K562 (cell line): Measurements from ENCODE around the gene TRAPPC4. TPM values are rescaled to one million over a fixed set of nuclear protein-coding genes. Genes with fewer than 3 reads are reported as not detected.

Experiments
- ATAC-seq: fragments of 200-7000 bp; cut with Tn5 transposase; 3 replicates; pipeline ENCODE4 v1.9.1; 2020; ENCODE audit warnings: moderate library complexity
- BruUV-seq: library from RNA; stranded (reverse); fragments of 400-500 nt; replicated peaks from 2 replicates; lab custom pipeline; 2021; lab: Mats Ljungman, UMichigan
- CTCF ChIA-PET: fragments of 300-600 bp; formaldehyde crosslinking; extraction: SDS; loops from one replicate; lab custom pipeline; 2021; ENCODE audit warnings: low intra/inter-chr PET ratio; lab: Yijun Ruan, JAX
- POLR2A ChIA-PET: fragments of 300-600, 350-650 bp; sonication (Branson Sonifier 250); formaldehyde crosslinking; extraction: SDS; loops from one replicate; lab custom pipeline; 2021; ENCODE audit warnings: antibody characterized with exemption, inconsistent platforms; lab: Yijun Ruan, JAX
- DNase-seq, 4 experiments: peaks; one replicate each; pipeline versions ENCODE4 v3.0.0 to v3.0.0-alpha.2; 2011 to 2018; ENCODE audit warnings: low spot score in 3 of 4, mixed read lengths in 3 of 4; ENCODE audit errors: extremely low read depth in 1 of 4
- FAIRE-seq: peaks from 2 replicates; lab custom pipeline; 2011; peaks lifted over from hg19 to GRCh38; lab: Jason Lieb, UNC
- H2AFZ ChIP-seq: 2 replicates; pipeline ENCODE4 v1.6.0; 2011; ENCODE audit warnings: low read depth, low read length, control low read depth, inconsistent platforms
- H3K27ac ChIP-seq: fragments of 200-600 bp; 3 replicates; pipeline ENCODE4 v1.8.0; 2011; ENCODE audit warnings: low read depth, mild to moderate bottlenecking, control low read depth, inconsistent platforms, low read length, moderate library complexity, mixed read lengths; ENCODE audit errors: extremely low read depth
- H3K27me3 ChIP-seq, 2 experiments: fragments of 300-600 bp in 1 of 2; 2 replicates in 1 of 2; 3 replicates in 1 of 2; pipeline versions ENCODE4 v1.6.0 to v1.8.0; 2011; ENCODE audit warnings: inconsistent platforms in 2 of 2, low read length in 2 of 2, mild to moderate bottlenecking in 1 of 2, mixed read lengths in 1 of 2, moderate library complexity in 1 of 2; ENCODE audit not compliant: control insufficient read depth in 2 of 2, insufficient read depth in 2 of 2
- H3K36me3 ChIP-seq: fragments of 300-600 bp; 3 replicates; pipeline ENCODE4 v1.8.0; 2011; ENCODE audit warnings: mild to moderate bottlenecking, low read length, inconsistent platforms; ENCODE audit not compliant: control insufficient read depth, insufficient read depth
- H3K4me1 ChIP-seq, 2 experiments: fragments of 200-600 bp in 1 of 2; replicated peaks in 1 of 2; 2 replicates in 1 of 2; 3 replicates in 1 of 2; pipeline versions ENCODE4 v1.5.1 to v1.8.0; 2011; ENCODE audit warnings: inconsistent platforms in 2 of 2, low read length in 2 of 2, mild to moderate bottlenecking in 1 of 2, mixed read lengths in 1 of 2, moderate library complexity in 1 of 2; ENCODE audit not compliant: control insufficient read depth in 2 of 2, insufficient read depth in 2 of 2
- H3K4me2 ChIP-seq: 2 replicates; pipeline ENCODE4 v1.6.1; 2011; ENCODE audit warnings: low read length, control low read depth, inconsistent platforms, mixed read lengths; ENCODE audit not compliant: insufficient read depth
- H3K4me3 ChIP-seq: fragments of 200-600 bp; sonication (generic), shearing (Covaris generic); 2 replicates; pipeline ENCODE4 v1.5.1; 2016; ENCODE audit warnings: control low read depth, inconsistent platforms
- H3K79me2 ChIP-seq: fragments of 200-600 bp; 3 replicates; pipeline ENCODE4 v1.8.0; 2011; ENCODE audit warnings: low read length, inconsistent platforms; ENCODE audit not compliant: control insufficient read depth, insufficient read depth
- H3K9ac ChIP-seq, 2 experiments: 2 replicates each; pipeline versions ENCODE4 v1.6.0 to v1.6.1; 2011; ENCODE audit warnings: low read depth in 2 of 2, low read length in 2 of 2, control low read depth in 1 of 2, inconsistent platforms in 1 of 2, mild to moderate bottlenecking in 1 of 2, mixed read lengths in 1 of 2; ENCODE audit not compliant: insufficient read depth in 1 of 2
- H3K9me1 ChIP-seq: one replicate; pipeline ENCODE4 v1.6.0; 2011; ENCODE audit warnings: inconsistent platforms, mild to moderate bottlenecking, low read length, moderate library complexity; ENCODE audit not compliant: control insufficient read depth, insufficient read depth
- H3K9me3 ChIP-seq: replicated peaks from 2 replicates; pipeline ENCODE4 v1.5.1; 2011; ENCODE audit warnings: low read depth, low read length, inconsistent platforms; ENCODE audit not compliant: control insufficient read depth, insufficient read depth
- H4K20me1 ChIP-seq: replicated peaks from 2 replicates; pipeline ENCODE4 v1.6.1; 2011; ENCODE audit warnings: low read length, inconsistent platforms, mixed read lengths; ENCODE audit not compliant: control insufficient read depth, insufficient read depth
- BRCA1 ChIP-seq, 2 experiments: fragments of 450-650 bp in 1 of 2; sonication (generic) in 1 of 2; formaldehyde crosslinking in 1 of 2; IDR thresholded peaks; 2 replicates each; pipeline versions ENCODE4 v1.5.0 to v1.6.1; 2017 to 2020; ENCODE audit warnings: mild to moderate bottlenecking in 1 of 2, missing genetic modification reagents in 1 of 2
- C11orf30 ChIP-seq: fragments of 450-650 bp; IDR thresholded peaks from 2 replicates; pipeline ENCODE4 v1.6.1; 2016; ENCODE audit warnings: low read depth, mild to moderate bottlenecking
- CREM ChIP-seq: IDR thresholded peaks from 2 replicates; pipeline ENCODE4 v1.6.1; 2014; ENCODE audit warnings: antibody characterized with exemption, low read depth
- MAFF ChIP-seq: IDR thresholded peaks from 2 replicates; pipeline ENCODE4 v1.6.1; 2012; ENCODE audit warnings: low read length, improper control_type of control experiment
- NR1H2 ChIP-seq: sonication (generic); formaldehyde crosslinking; IDR thresholded peaks from 2 replicates; pipeline ENCODE4 v1.4.0; 2020; ENCODE audit warnings: mild to moderate bottlenecking, missing genetic modification reagents
- PPARD ChIP-seq: fragments of 250-450 bp; sonication (Bioruptor Pico); IDR thresholded peaks from 2 replicates; pipeline ENCODE4 v1.8.0; 2022; ENCODE audit warnings: inconsistent platforms, mild to moderate bottlenecking, moderate library complexity
- PREB ChIP-seq: sonication (generic); formaldehyde crosslinking; IDR thresholded peaks from 2 replicates; pipeline ENCODE4 v1.8.1; 2023; ENCODE audit warnings: mild to moderate bottlenecking, missing genetic modification reagents
- SIX5 ChIP-seq, 2 experiments: IDR thresholded peaks; 2 replicates each; pipeline ENCODE4 v1.6.1; 2011; ENCODE audit warnings: low read length in 2 of 2, borderline replicate concordance in 1 of 2, low read depth in 1 of 2, mild to moderate bottlenecking in 1 of 2, moderate library complexity in 1 of 2; ENCODE audit not compliant: insufficient read depth in 1 of 2
- SMAD2 ChIP-seq: fragments of 150-350 bp; IDR thresholded peaks from 2 replicates; pipeline ENCODE4 v1.6.1; 2014; ENCODE audit warnings: low read depth, mild to moderate bottlenecking, low read length
- SNRNP70 ChIP-seq: fragments of 200-400 bp; formaldehyde crosslinking; optimal IDR thresholded peaks from 2 replicates; pipeline ENCODE3; 2017; ENCODE audit warnings: low read depth, low read length
- THRA ChIP-seq: fragments of 450-650 bp; IDR thresholded peaks from 2 replicates; pipeline ENCODE4 v1.6.1; 2017; ENCODE audit warnings: mild to moderate bottlenecking, moderate library complexity
- ZBTB1 ChIP-seq: sonication (generic); formaldehyde crosslinking; IDR thresholded peaks from 2 replicates; pipeline ENCODE4 v1.8.1; 2023; ENCODE audit warnings: missing genetic modification reagents, low read depth, mild to moderate bottlenecking, borderline replicate concordance
- ZNF12 ChIP-seq: sonication (generic); formaldehyde crosslinking; IDR thresholded peaks from 2 replicates; pipeline ENCODE4 v1.4.0; 2020; ENCODE audit warnings: mild to moderate bottlenecking, missing genetic modification reagents
- ZNF263 ChIP-seq: sonication (generic); formaldehyde crosslinking; IDR thresholded peaks from 2 replicates; pipeline ENCODE4 v1.8.0; 2022; ENCODE audit warnings: mild to moderate bottlenecking, missing genetic modification reagents, borderline replicate concordance
- WGBS: fragments of 100-300 bp; shearing (Covaris generic); methylation state at CpG from one replicate; pipeline ENCODE4 v1.1.6; 2016; ENCODE audit warnings: low coverage, mixed read lengths; ENCODE audit not compliant: insufficient coverage; ENCODE audit errors: missing lambda C conversion rate; 5-methylcytosine and 5-hydroxymethylcytosine counted together
- in situ Hi-C: fragments of 300-500 bp; cut with MboI; formaldehyde crosslinking; loops from 4 replicates; pipeline ENCODE4 v1.15.0; 2018; ENCODE audit warnings: inconsistent platforms, mixed read lengths
- intact Hi-C: fragments of 100-400 bp; cut with micrococcal nuclease; formaldehyde crosslinking; loops from 2 replicates; pipeline ENCODE4 v1.14.2; 2022
- polyA plus RNA-seq, 8 experiments: library from polyadenylated mRNA; depleted of rRNA in 4 of 8; stranded (reverse) in 5 of 8; unstranded in 3 of 8; fragments of >200 nt; fragmentation: Nextera tagmentation in 2 of 8; fragmentation: Illumina TruSeq in 1 of 8; extraction: Ambion mirVana in 2 of 8; extraction: Trizol in 1 of 8; gene quantifications; 2 replicates each; pipeline versions ENCODE4 v1.2.1 to v1.2.3, GENCODE V29; 2011 to 2014; ENCODE audit warnings: inconsistent platforms in 1 of 8, missing spikeins in 1 of 8
- total RNA-seq, 7 experiments: library from RNA; depleted of rRNA in 6 of 7; stranded (reverse); fragments of >200 nt in 6 of 7; fragmentation: Illumina TruSeq in 2 of 7; extraction: Trizol in 2 of 7; gene quantifications; 2 replicates each; pipeline versions ENCODE4 v1.2.1 to v1.2.3, GENCODE V29; 2011 to 2021; ENCODE audit warnings: low replicate concordance in 1 of 7
- TF ChIP-seq, protein P1 (sequence below): sonication (generic); formaldehyde crosslinking; IDR thresholded peaks from 2 replicates; pipeline ENCODE4 v1.8.1; 2023; ENCODE audit warnings: mild to moderate bottlenecking, missing genetic modification reagents, moderate library complexity

Gene TRAPPC4
- total and polyA plus RNA-seq, 9 of the 15 experiments (the other 6 are each of a cell fraction or from before 2014, with no cell fraction given): 121 to 524 (median 142) TPM

DNA sequence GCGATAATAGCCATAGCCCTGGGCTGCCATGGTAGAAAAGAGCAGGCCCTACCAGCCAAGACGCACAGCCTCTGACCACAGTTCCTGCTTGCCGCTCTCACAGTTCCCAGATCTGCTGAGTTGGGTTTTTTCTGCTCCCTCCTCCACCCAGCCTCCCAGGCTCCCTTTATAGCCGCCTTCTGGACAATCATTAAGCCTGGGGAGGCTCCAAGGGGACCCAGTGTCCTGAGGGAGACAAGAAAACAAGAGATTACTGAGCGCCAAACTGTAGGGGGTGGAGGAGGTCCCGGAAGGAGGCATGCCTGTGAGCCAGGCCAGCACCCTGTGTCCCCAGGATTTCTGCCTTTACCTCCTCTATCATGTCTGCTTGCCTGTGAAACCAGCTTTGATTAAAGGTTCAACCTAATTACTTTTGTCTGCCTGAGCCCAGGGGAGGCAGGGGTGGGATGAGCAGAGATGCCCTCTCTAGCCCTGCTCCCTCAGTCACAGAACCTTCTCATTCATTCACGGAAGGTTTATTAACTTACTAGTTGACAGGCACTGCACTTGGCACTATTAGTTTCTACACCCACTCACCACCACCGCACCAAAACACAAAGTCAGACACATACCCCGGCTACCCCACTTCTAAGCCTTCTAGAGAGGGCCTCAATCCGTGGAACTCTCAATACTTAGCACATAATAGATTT lies 10.9 kb downstream of the TRAPPC4 start (continued):
- TF ChIP-seq THRA: no peak
- no peak for TF ChIP-seq SMAD2
- TF ChIP-seq SNRNP70: no peak
- peak; percentile 68; the same call in 1 of the 2 replicates for TF ChIP-seq ZNF263
- peak; percentile 92 for TF ChIP-seq MAFF
- peak; percentile 98 for TF ChIP-seq C11orf30

DNA sequence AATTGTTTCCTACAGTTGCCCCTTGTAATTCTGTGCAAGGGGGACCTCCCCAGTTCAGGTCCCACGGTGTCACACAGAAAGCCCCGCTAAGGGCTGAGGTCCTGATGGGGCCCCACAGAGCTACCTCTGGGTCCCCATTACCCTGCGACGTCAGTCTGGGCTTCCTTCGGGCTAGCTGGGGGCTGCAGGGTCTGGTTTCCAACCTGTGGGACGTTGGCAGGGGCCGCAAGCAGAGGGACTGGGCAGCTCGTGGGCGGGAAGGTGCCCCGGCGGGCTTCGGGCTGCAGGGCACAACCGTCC lies 11.4 kb downstream of the TRAPPC4 start:
- no peaks in the 10 kb centered on the region for H3K9me3 ChIP-seq
- peak; percentile 17 for ATAC-seq
- peak overlapping the region; percentile 98 for H3K4me2 ChIP-seq
- peaks cover 35 to 45% of the 10 kb centered on the region in 2 experiments for H3K4me1 ChIP-seq
- H3K79me2 ChIP-seq: peaks cover 39% of the 10 kb centered on the region
- no peak for DNase-seq
- no peaks in the 10 kb centered on the region for H3K27me3 ChIP-seq
- H3K36me3 ChIP-seq: peaks cover 42% of the 10 kb centered on the region
- H4K20me1 ChIP-seq: peaks cover 12% of the 10 kb centered on the region
- H3K4me3 ChIP-seq: peak overlapping the region; percentile 92
- no peak for FAIRE-seq
- peak overlapping the region; percentile 92 for H3K27ac ChIP-seq
- CTCF ChIA-PET: no interaction called here
- in situ Hi-C loops: no loop called here
- peak overlapping the region; percentile 86 to 99 for H3K9ac ChIP-seq
- peak overlapping the region; percentile 96 for H2AFZ ChIP-seq
- intact Hi-C loops: loop anchor here (1.0 to 2.0 kb wide), 2 partner anchors 12 to 71 kb away; partner anchors contain the start of genes DPAGT1, RPS25 and TRAPPC4
- no TSS peak for BruUV-seq
- WGBS: 4% methylated on average over 13 of the region's 13 CpGs
- POLR2A ChIA-PET: interaction anchor here (0.6 to 1.2 kb wide), 5 partner anchors 15 to 152 kb away, joined by 3 to 4 read pairs (median 4); partner anchors contain the start of gene VPS11
- no peaks in the 10 kb centered on the region for H3K9me1 ChIP-seq
- TF ChIP-seq ZBTB1 (CRISPR knock-in tag) (0 out of 2 replicates have a peak, but pooled peaks have one; percentile 3), ZNF12 (CRISPR knock-in tag) (no peak), NR1H2 (no peak), BRCA1 (IDR thresholded peaks at IDR 0.05) (no peak), BRCA1 (CRISPR knock-in tag; IDR thresholded peaks at IDR 0.05) (0 out of 2 replicates have a peak, but pooled peaks have one; percentile 21), PPARD (no peak), PREB (CRISPR knock-in tag) (0 out of 2 replicates have a peak, but pooled peaks have one; percentile 54), SIX5 (IDR thresholded peaks at IDR 0.05; ENCODE audit: borderline replicate concordance in 1 of 2, insufficient read depth in 1 of 2, low read depth in 1 of 2, low read length in 2 of 2) (0 out of 4 replicates have a peak, but pooled peaks of 1 of the 2 experiments have one; percentile 1), CREM (0 out of 2 replicates have a peak, but pooled peaks have one; percentile 3)
- TF ChIP-seq, protein P1, sequence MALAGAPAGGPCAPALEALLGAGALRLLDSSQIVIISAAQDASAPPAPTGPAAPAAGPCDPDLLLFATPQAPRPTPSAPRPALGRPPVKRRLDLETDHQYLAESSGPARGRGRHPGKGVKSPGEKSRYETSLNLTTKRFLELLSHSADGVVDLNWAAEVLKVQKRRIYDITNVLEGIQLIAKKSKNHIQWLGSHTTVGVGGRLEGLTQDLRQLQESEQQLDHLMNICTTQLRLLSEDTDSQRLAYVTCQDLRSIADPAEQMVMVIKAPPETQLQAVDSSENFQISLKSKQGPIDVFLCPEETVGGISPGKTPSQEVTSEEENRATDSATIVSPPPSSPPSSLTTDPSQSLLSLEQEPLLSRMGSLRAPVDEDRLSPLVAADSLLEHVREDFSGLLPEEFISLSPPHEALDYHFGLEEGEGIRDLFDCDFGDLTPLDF (CRISPR knock-in tag): 0 out of 2 replicates have a peak, but pooled peaks have one; percentile 14
